Astrocyte (in vitro differentiated cells and primary cell): Measurements from ENCODE around the gene SRSF2. TPM values are rescaled to one million over a fixed set of nuclear protein-coding genes. Genes with fewer than 3 reads are reported as not detected.

ENCODE experiments used
- DNase-seq: peaks from one replicate; pipeline ENCODE4 v3.0.0-alpha.2; 2010; ENCODE audit warnings: low read depth
- FAIRE-seq: peaks from 2 replicates; lab custom pipeline; 2011; peaks lifted over from hg19 to GRCh38; lab: Jason Lieb, UNC
- H2AFZ ChIP-seq: 2 replicates; pipeline ENCODE4 v1.6.0; 2012; ENCODE audit warnings: low read depth, low read length, inconsistent platforms
- H3K27ac ChIP-seq: 2 replicates; pipeline ENCODE4 v1.5.1; 2011; ENCODE audit warnings: low read depth, low read length, inconsistent platforms
- H3K27me3 ChIP-seq: 2 replicates; pipeline ENCODE4 v1.6.0; 2011; ENCODE audit warnings: low read length, inconsistent platforms; ENCODE audit not compliant: insufficient read depth
- H3K36me3 ChIP-seq: 2 replicates; pipeline ENCODE4 v1.5.1; 2011; ENCODE audit warnings: low read length, inconsistent platforms; ENCODE audit not compliant: insufficient read depth
- H3K4me1 ChIP-seq: 2 replicates; pipeline ENCODE4 v1.5.1; 2011; ENCODE audit warnings: low read length, inconsistent platforms; ENCODE audit not compliant: insufficient read depth
- H3K4me2 ChIP-seq: 2 replicates; pipeline ENCODE4 v1.6.0; 2012; ENCODE audit warnings: low read length, inconsistent platforms
- H3K4me3 ChIP-seq: 2 replicates; pipeline ENCODE4 v1.5.1; 2011; ENCODE audit warnings: low read depth, mild to moderate bottlenecking, low read length, inconsistent platforms; ENCODE audit not compliant: insufficient read depth
- H3K79me2 ChIP-seq: 2 replicates; pipeline ENCODE4 v1.6.0; 2012; ENCODE audit warnings: mild to moderate bottlenecking, low read length, inconsistent platforms; ENCODE audit not compliant: insufficient read depth
- H3K9ac ChIP-seq: 2 replicates; pipeline ENCODE4 v1.6.0; 2012; ENCODE audit warnings: mild to moderate bottlenecking, low read length, inconsistent platforms
- H3K9me3 ChIP-seq: 2 replicates; pipeline ENCODE4 v1.5.1; 2012; ENCODE audit warnings: low read depth, mild to moderate bottlenecking, low read length, inconsistent platforms; ENCODE audit not compliant: insufficient read depth
- H4K20me1 ChIP-seq: 2 replicates; pipeline ENCODE4 v1.6.0; 2012; ENCODE audit warnings: low read length, inconsistent platforms; ENCODE audit not compliant: insufficient read depth
- H3K27ac Mint-ChIP-seq: one replicate; pipeline ENCODE4 v1.8.0; 2021; ENCODE audit warnings: mild to moderate bottlenecking, mixed read lengths; ENCODE audit not compliant: unreplicated experiment
- H3K27me3 Mint-ChIP-seq: one replicate; pipeline ENCODE4 v1.8.0; 2021; ENCODE audit warnings: low read depth, mixed read lengths; ENCODE audit not compliant: unreplicated experiment
- H3K36me3 Mint-ChIP-seq: one replicate; pipeline ENCODE4 v1.8.0; 2021; ENCODE audit warnings: low read depth, mixed read lengths; ENCODE audit not compliant: unreplicated experiment
- H3K4me1 Mint-ChIP-seq: one replicate; pipeline ENCODE4 v1.8.0; 2021; ENCODE audit warnings: low read depth, mixed read lengths; ENCODE audit not compliant: unreplicated experiment
- H3K4me3 Mint-ChIP-seq: one replicate; pipeline ENCODE4 v1.8.0; 2021; ENCODE audit warnings: mild to moderate bottlenecking, moderate library complexity, mixed read lengths; ENCODE audit not compliant: unreplicated experiment
- H3K9me3 Mint-ChIP-seq: one replicate; pipeline ENCODE4 v1.8.0; 2021; ENCODE audit warnings: mild to moderate bottlenecking, mixed read lengths; ENCODE audit not compliant: unreplicated experiment
- EZH2 ChIP-seq: IDR thresholded peaks from 2 replicates; pipeline ENCODE4 v1.6.1; 2012; ENCODE audit warnings: mild to moderate bottlenecking, low read length, inconsistent platforms; ENCODE audit not compliant: insufficient read depth
- total RNA-seq: library from RNA; stranded (reverse); gene quantifications from 2 replicates; pipeline ENCODE4 v1.2.1, GENCODE V29; 2021
- TF ChIP-seq, protein P1 (sequence below): IDR thresholded peaks from 2 replicates; pipeline ENCODE4 v1.5.1; 2011; ENCODE audit warnings: low read depth, mild to moderate bottlenecking, inconsistent platforms, low read length, moderate library complexity; ENCODE audit not compliant: insufficient read depth

The SRSF2 gene
- total RNA-seq, 1 donor from 2014 or later: 176 TPM

DNA sequence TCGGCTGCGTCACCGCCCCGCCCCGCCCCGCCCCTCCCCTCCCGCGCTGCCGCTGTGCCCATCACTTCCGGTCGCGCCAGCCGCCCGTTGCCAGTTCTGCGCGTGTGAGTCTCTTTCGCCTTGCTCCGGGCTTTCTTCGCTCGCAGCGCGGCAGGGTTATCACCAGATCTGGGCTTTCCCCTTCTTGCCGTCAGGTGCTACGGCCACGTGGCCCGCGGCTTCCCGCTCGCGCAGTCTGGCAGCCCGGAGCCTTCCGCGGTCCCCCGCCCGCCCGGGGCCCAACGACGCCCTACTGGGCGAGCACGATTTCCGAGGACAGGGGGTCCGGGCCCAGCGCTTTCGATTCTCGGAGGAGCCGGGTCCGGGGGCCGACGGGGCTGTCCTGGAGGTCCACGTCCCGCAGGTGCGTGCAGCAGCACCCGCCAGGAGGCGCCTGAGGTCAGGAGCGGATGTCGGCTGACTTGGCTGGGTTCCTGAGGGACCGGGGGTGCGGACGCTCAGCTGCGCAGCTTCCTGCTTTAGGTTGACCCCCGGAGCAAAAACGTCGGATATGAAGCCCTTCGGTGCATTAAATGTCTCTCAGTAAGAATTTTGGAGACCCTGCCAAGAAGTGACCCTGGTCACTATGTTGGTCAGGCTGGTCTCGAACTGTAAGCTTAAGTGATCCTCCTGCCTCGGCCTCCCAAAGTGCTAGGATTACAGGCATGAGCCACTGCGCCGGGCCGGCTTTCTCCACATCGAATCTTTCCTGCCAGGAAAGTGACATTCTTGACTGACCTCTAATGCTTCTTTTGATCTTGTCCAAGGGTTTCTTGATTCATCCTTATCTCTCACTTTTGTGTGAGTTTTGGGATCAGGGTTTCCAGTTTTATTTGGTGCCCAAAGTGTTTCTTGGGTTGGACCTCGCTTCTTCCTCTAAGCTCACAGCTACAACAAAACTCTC is 10.1 kb downstream of the SRSF2 start, which contains the start of gene METTL23:
Gene METTL23 (plus strand): TSS at position 64 of the 943 bp plus-strand sequence. CDS start 2,872 bp downstream, outside the sequence.
- Mint-ChIP-seq H3K4me3 (peak within 1 kb of the TSS; percentile 97), H3K9me3 (no peaks in the 10 kb centered on the region), H3K4me1 (peaks cover 11% of the 10 kb centered on the region), H3K27ac (peak within 1 kb of the TSS; percentile 94), H3K36me3 (peaks cover 9% of the 10 kb centered on the region), H3K27me3 (no peaks in the 10 kb centered on the region)
- no peaks in the 10 kb centered on the region for H3K27me3 ChIP-seq
- peaks cover 62% of the 10 kb centered on the region for H4K20me1 ChIP-seq
- peak within 1 kb of the TSS; percentile 82 for H3K4me3 ChIP-seq
- H3K9me3 ChIP-seq: no peaks in the 10 kb centered on the region
- H3K79me2 ChIP-seq: peaks cover 88% of the 10 kb centered on the region
- FAIRE-seq (no peak), DNase-seq (peak; percentile 52)
- H3K4me2 ChIP-seq: peak within 1 kb of the TSS; percentile 98
- peaks cover 28% of the 10 kb centered on the region for H3K36me3 ChIP-seq
- peak within 1 kb of the TSS; percentile 92 for H3K9ac ChIP-seq
- peak within 1 kb of the TSS; percentile 94 for H3K27ac ChIP-seq
- TF ChIP-seq, protein P1, sequence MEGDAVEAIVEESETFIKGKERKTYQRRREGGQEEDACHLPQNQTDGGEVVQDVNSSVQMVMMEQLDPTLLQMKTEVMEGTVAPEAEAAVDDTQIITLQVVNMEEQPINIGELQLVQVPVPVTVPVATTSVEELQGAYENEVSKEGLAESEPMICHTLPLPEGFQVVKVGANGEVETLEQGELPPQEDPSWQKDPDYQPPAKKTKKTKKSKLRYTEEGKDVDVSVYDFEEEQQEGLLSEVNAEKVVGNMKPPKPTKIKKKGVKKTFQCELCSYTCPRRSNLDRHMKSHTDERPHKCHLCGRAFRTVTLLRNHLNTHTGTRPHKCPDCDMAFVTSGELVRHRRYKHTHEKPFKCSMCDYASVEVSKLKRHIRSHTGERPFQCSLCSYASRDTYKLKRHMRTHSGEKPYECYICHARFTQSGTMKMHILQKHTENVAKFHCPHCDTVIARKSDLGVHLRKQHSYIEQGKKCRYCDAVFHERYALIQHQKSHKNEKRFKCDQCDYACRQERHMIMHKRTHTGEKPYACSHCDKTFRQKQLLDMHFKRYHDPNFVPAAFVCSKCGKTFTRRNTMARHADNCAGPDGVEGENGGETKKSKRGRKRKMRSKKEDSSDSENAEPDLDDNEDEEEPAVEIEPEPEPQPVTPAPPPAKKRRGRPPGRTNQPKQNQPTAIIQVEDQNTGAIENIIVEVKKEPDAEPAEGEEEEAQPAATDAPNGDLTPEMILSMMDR: peak; percentile 26
- TF ChIP-seq EZH2: no peak
- peak within 1 kb of the TSS; percentile 84 for H2AFZ ChIP-seq
- peaks cover 16% of the 10 kb centered on the region for H3K4me1 ChIP-seq

DNA sequence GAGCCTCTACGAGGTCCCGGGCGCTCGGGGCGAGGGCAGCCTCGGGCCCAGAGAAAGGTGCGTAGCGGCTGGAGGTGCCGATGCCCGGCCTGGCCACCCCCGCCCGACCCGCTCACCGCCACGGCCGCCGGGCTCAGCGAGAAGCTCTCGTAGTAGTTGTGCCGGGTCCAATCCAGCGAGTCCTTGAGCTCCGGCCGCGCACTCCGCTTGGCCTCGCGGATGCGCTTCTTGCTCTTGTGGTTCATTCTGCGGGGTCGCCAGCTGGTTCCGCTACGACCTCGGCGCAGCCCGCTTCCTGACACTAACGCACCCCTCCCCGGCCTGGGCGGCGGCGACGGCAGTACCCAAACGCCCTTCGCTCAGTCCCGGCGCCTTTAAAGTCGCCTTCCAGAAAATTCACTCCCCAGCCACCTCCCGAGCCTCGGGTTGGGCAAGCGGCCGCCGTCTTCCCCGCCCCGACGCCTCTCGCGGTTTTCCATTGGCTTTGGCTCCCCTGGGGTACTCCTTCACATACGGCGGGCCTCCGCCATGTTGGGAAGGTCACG is 10.8 kb downstream of the SRSF2 start, which contains the start of gene JMJD6:
Gene JMJD6 (minus strand): TSS at position 376 of the 545 bp plus-strand sequence. CDS start 131 bp downstream, at position 245.
- H3K9me3 Mint-ChIP-seq: no peaks in the 10 kb centered on the region
- TF ChIP-seq, protein P1: no peak
- TF ChIP-seq EZH2: no peak
- DNase-seq: peak; percentile 89
- no peak for FAIRE-seq
- peaks cover 11% of the 10 kb centered on the region for H3K4me1 Mint-ChIP-seq
- peaks cover 31% of the 10 kb centered on the region for H3K36me3 ChIP-seq
- H3K79me2 ChIP-seq: peaks cover 89% of the 10 kb centered on the region
- peaks cover 16% of the 10 kb centered on the region for H3K4me1 ChIP-seq
- peak within 1 kb of the TSS; percentile 98 for H3K4me2 ChIP-seq
- peaks cover 13% of the 10 kb centered on the region for H3K36me3 Mint-ChIP-seq
- H3K4me3 ChIP-seq: peak within 1 kb of the TSS; percentile 82
- peak within 1 kb of the TSS; percentile 97 for H3K4me3 Mint-ChIP-seq
- H3K9me3 ChIP-seq: no peaks in the 10 kb centered on the region
- no peaks in the 10 kb centered on the region for H3K27me3 Mint-ChIP-seq
- peak within 1 kb of the TSS; percentile 94 for H3K27ac ChIP-seq
- peaks cover 62% of the 10 kb centered on the region for H4K20me1 ChIP-seq
- peak within 1 kb of the TSS; percentile 92 for H3K9ac ChIP-seq
- H2AFZ ChIP-seq: peak within 1 kb of the TSS; percentile 84
- no peaks in the 10 kb centered on the region for H3K27me3 ChIP-seq
- H3K27ac Mint-ChIP-seq: peak within 1 kb of the TSS; percentile 94
